ENCODE measurements around the gene ARIH2.

ARIH2 gene

GRCh38 chr3:48881652-48882114, 37.0 kb upstream of the ARIH2 start:
- Histone ChIP-seq H3K18ac (ENCODE audit: low read length) (no peak overlapping the region), H3K4ac (ENCODE audit: low read depth, low read length) (no peak overlapping the region), H2BK5ac (ENCODE audit: low read length) (no peak overlapping the region), H4K8ac (ENCODE audit: low read depth, low read length) (no peak overlapping the region), H3K4me2 (ENCODE audit: low read length) (no peak overlapping the region), H4K5ac (ENCODE audit: low read length) (no peak overlapping the region), H2AK5ac (ENCODE audit: low read length) (no peak overlapping the region), H3K27ac (ENCODE audit: low read depth, low read length) (no peak overlapping the region), H3K79me1 (ENCODE audit: low read length) (no peaks in the 10 kb centered on the region), H3K36me3 (ENCODE audit: control insufficient read depth, insufficient read depth, low read length) (no peaks in the 10 kb centered on the region), H3K4me1 (ENCODE audit: control insufficient read depth, low read depth, low read length) (no peaks in the 10 kb centered on the region), H3K9ac (ENCODE audit: low read length) (no peak overlapping the region), H3K79me2 (ENCODE audit: control insufficient read depth, insufficient read depth, low read length) (no peaks in the 10 kb centered on the region), H2BK15ac (replicated peaks; ENCODE audit: low read depth) (no peak overlapping the region), H2BK120ac (ENCODE audit: low read depth, low read length) (no peak overlapping the region), H3K27me3 (ENCODE audit: insufficient read depth, low read length, poor library complexity) (no peaks in the 10 kb centered on the region), H3K4me3 (ENCODE audit: low read length) (no peak overlapping the region), H3K23ac (ENCODE audit: low read length) (no peak overlapping the region), H3K56ac (ENCODE audit: low read length) (no peak overlapping the region)
- DNase-seq = no peak
- WGBS (ENCODE audit: extremely low coverage, insufficient coverage, low lambda C conversion rate) = no CpG with 5 or more reads among the region's 5 CpGs

GRCh38 chr3:48885753-48886152, 32.9 kb upstream of the ARIH2 start:
- H2BK5ac ChIP-seq (ENCODE audit: low read length) = no peak overlapping the region
- no peak overlapping the region for H3K9ac ChIP-seq (ENCODE audit: low read length)
- H3K27ac ChIP-seq (ENCODE audit: low read depth, low read length) = no peak overlapping the region
- no peak for DNase-seq
- no peaks in the 10 kb centered on the region for H3K4me1 ChIP-seq (ENCODE audit: control insufficient read depth, low read depth, low read length)
- H2BK15ac ChIP-seq (replicated peaks; ENCODE audit: low read depth) = no peak overlapping the region
- H3K23ac ChIP-seq (ENCODE audit: low read length) = no peak overlapping the region
- H3K18ac ChIP-seq (ENCODE audit: low read length) = no peak overlapping the region
- no peaks in the 10 kb centered on the region for H3K79me2 ChIP-seq (ENCODE audit: control insufficient read depth, insufficient read depth, low read length)
- no peak overlapping the region for H3K56ac ChIP-seq (ENCODE audit: low read length)
- no peaks in the 10 kb centered on the region for H3K36me3 ChIP-seq (ENCODE audit: control insufficient read depth, insufficient read depth, low read length)
- no peak overlapping the region for H4K5ac ChIP-seq (ENCODE audit: low read length)
- H2BK120ac ChIP-seq (ENCODE audit: low read depth, low read length) = no peak overlapping the region
- no peak overlapping the region for H2AK5ac ChIP-seq (ENCODE audit: low read length)
- H3K27me3 ChIP-seq (ENCODE audit: insufficient read depth, low read length, poor library complexity) = no peaks in the 10 kb centered on the region
- H3K4me3 ChIP-seq (ENCODE audit: low read length) = no peak overlapping the region
- H3K79me1 ChIP-seq (ENCODE audit: low read length) = no peaks in the 10 kb centered on the region
- no peak overlapping the region for H3K4me2 ChIP-seq (ENCODE audit: low read length)
- H3K4ac ChIP-seq (ENCODE audit: low read depth, low read length) = no peak overlapping the region
- no peak overlapping the region for H4K8ac ChIP-seq (ENCODE audit: low read depth, low read length)

- H3K27me3 ChIP-seq (ENCODE audit: insufficient read depth, low read length, poor library complexity) = no peaks in the 10 kb centered on the region
- H4K5ac ChIP-seq (ENCODE audit: low read length) = no peak overlapping the region
- H3K79me2 ChIP-seq (ENCODE audit: control insufficient read depth, insufficient read depth, low read length) = no peaks in the 10 kb centered on the region
- no peaks in the 10 kb centered on the region for H3K79me1 ChIP-seq (ENCODE audit: low read length)
- H3K4me2 ChIP-seq (ENCODE audit: low read length) = no peak overlapping the region
- H3K36me3 ChIP-seq (ENCODE audit: control insufficient read depth, insufficient read depth, low read length) = no peaks in the 10 kb centered on the region
- H2BK5ac ChIP-seq (ENCODE audit: low read length) = no peak overlapping the region
- H2BK15ac ChIP-seq (replicated peaks; ENCODE audit: low read depth) = no peak overlapping the region
- H3K9ac ChIP-seq (ENCODE audit: low read length) = no peak overlapping the region
- no peak for DNase-seq
- H3K4ac ChIP-seq (ENCODE audit: low read depth, low read length) = no peak overlapping the region
- H3K27ac ChIP-seq (ENCODE audit: low read depth, low read length) = no peak overlapping the region
- no peak overlapping the region for H2BK120ac ChIP-seq (ENCODE audit: low read depth, low read length)
- no peak overlapping the region for H3K18ac ChIP-seq (ENCODE audit: low read length)
- H3K56ac ChIP-seq (ENCODE audit: low read length) = no peak overlapping the region
- H4K8ac ChIP-seq (ENCODE audit: low read depth, low read length) = no peak overlapping the region
- no peak overlapping the region for H3K23ac ChIP-seq (ENCODE audit: low read length)
- H2AK5ac ChIP-seq (ENCODE audit: low read length) = no peak overlapping the region
- no peaks in the 10 kb centered on the region for H3K4me1 ChIP-seq (ENCODE audit: control insufficient read depth, low read depth, low read length)
- WGBS (ENCODE audit: extremely low coverage, insufficient coverage, low lambda C conversion rate) = 100% methylated on average over 2 of the region's 8 CpGs
- H3K4me3 ChIP-seq (ENCODE audit: low read length) = no peak overlapping the region
Observed at GRCh38 chr3:48891606-48892005, 27.0 kb upstream of the ARIH2 start.

GRCh38 chr3:48894516-48894915, 24.1 kb upstream of the ARIH2 start:
- H4K8ac ChIP-seq (ENCODE audit: low read depth, low read length) = no peak overlapping the region
- H2BK15ac ChIP-seq (replicated peaks; ENCODE audit: low read depth) = no peak overlapping the region
- H3K79me2 ChIP-seq (ENCODE audit: control insufficient read depth, insufficient read depth, low read length) = no peaks in the 10 kb centered on the region
- no peaks in the 10 kb centered on the region for H3K36me3 ChIP-seq (ENCODE audit: control insufficient read depth, insufficient read depth, low read length)
- H3K4ac ChIP-seq (ENCODE audit: low read depth, low read length) = no peak overlapping the region
- no peak overlapping the region for H2BK120ac ChIP-seq (ENCODE audit: low read depth, low read length)
- H3K4me2 ChIP-seq (ENCODE audit: low read length) = no peak overlapping the region
- H3K23ac ChIP-seq (ENCODE audit: low read length) = no peak overlapping the region
- peaks cover 6% of the 10 kb centered on the region for H3K4me1 ChIP-seq (ENCODE audit: control insufficient read depth, low read depth, low read length)
- H2AK5ac ChIP-seq (ENCODE audit: low read length) = no peak overlapping the region
- no peak for DNase-seq
- no CpG with 5 or more reads among the region's 6 CpGs for WGBS (ENCODE audit: extremely low coverage, insufficient coverage, low lambda C conversion rate)
- no peaks in the 10 kb centered on the region for H3K27me3 ChIP-seq (ENCODE audit: insufficient read depth, low read length, poor library complexity)
- H3K27ac ChIP-seq (ENCODE audit: low read depth, low read length) = no peak overlapping the region
- no peak overlapping the region for H4K5ac ChIP-seq (ENCODE audit: low read length)
- no peak overlapping the region for H3K4me3 ChIP-seq (ENCODE audit: low read length)
- no peak overlapping the region for H2BK5ac ChIP-seq (ENCODE audit: low read length)
- no peaks in the 10 kb centered on the region for H3K79me1 ChIP-seq (ENCODE audit: low read length)
- no peak overlapping the region for H3K56ac ChIP-seq (ENCODE audit: low read length)
- no peak overlapping the region for H3K18ac ChIP-seq (ENCODE audit: low read length)
- H3K9ac ChIP-seq (ENCODE audit: low read length) = no peak overlapping the region

GRCh38 chr3:48896936-48897335, 21.7 kb upstream of the ARIH2 start:
- no peaks in the 10 kb centered on the region for H3K36me3 ChIP-seq (ENCODE audit: control insufficient read depth, insufficient read depth, low read length)
- H3K4me1 ChIP-seq (ENCODE audit: control insufficient read depth, low read depth, low read length) = peaks cover 6% of the 10 kb centered on the region
- H3K79me2 ChIP-seq (ENCODE audit: control insufficient read depth, insufficient read depth, low read length) = no peaks in the 10 kb centered on the region
- no peak overlapping the region for H2BK15ac ChIP-seq (replicated peaks; ENCODE audit: low read depth)
- no peak overlapping the region for H2BK120ac ChIP-seq (ENCODE audit: low read depth, low read length)
- DNase-seq = no peak
- no peak overlapping the region for H4K8ac ChIP-seq (ENCODE audit: low read depth, low read length)
- H3K56ac ChIP-seq (ENCODE audit: low read length) = no peak overlapping the region
- H4K5ac ChIP-seq (ENCODE audit: low read length) = no peak overlapping the region
- H2AK5ac ChIP-seq (ENCODE audit: low read length) = no peak overlapping the region
- H3K27ac ChIP-seq (ENCODE audit: low read depth, low read length) = no peak overlapping the region
- H3K4ac ChIP-seq (ENCODE audit: low read depth, low read length) = no peak overlapping the region
- H2BK5ac ChIP-seq (ENCODE audit: low read length) = no peak overlapping the region
- no peak overlapping the region for H3K4me2 ChIP-seq (ENCODE audit: low read length)
- H3K4me3 ChIP-seq (ENCODE audit: low read length) = no peak overlapping the region
- no peaks in the 10 kb centered on the region for H3K27me3 ChIP-seq (ENCODE audit: insufficient read depth, low read length, poor library complexity)
- no peak overlapping the region for H3K23ac ChIP-seq (ENCODE audit: low read length)
- H3K79me1 ChIP-seq (ENCODE audit: low read length) = no peaks in the 10 kb centered on the region
- H3K18ac ChIP-seq (ENCODE audit: low read length) = no peak overlapping the region
- no peak overlapping the region for H3K9ac ChIP-seq (ENCODE audit: low read length)
- WGBS (ENCODE audit: extremely low coverage, insufficient coverage, low lambda C conversion rate) = no CpG with 5 or more reads among the region's 2 CpGs
